ENCODE measurements around the gene PIEZO2.

PIEZO2 gene

DNA sequence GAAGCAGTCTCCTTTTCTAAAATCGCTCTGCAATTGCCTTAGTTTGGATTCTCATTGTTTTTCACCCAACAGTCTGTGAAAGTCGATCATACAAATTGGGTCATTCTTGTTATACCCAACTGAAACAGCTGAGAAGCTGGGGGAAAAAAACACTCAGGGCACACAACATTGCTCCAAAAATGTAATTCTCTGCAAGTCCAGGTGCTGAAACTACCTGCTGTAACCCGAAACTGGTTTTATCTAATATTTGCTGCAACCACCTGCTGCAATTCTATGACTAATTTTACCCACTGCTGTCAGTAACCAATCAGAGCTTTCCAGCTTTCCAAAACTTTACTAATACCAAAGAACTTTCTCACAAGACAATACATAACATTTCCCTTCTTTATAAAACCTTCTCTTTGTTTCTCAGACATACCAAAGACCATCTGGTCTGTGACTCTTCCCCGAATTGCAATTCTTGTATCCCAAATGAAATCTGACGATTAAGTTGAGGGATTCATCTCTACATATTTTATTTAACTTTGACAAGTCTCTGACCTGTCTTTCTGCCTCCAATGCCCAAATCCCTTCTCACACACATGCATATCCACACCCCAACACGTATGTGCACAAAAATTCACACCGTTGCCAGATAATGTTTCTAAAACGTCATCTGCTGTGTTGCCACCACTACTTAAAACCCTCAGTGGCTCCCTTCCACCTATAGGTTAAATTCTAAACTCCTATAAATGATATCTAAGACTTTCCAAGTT lies 198.3 kb downstream of the PIEZO2 start:
- DNase-seq (ENCODE audit: low spot score), result no peak
- TF ChIP-seq, protein P1, sequence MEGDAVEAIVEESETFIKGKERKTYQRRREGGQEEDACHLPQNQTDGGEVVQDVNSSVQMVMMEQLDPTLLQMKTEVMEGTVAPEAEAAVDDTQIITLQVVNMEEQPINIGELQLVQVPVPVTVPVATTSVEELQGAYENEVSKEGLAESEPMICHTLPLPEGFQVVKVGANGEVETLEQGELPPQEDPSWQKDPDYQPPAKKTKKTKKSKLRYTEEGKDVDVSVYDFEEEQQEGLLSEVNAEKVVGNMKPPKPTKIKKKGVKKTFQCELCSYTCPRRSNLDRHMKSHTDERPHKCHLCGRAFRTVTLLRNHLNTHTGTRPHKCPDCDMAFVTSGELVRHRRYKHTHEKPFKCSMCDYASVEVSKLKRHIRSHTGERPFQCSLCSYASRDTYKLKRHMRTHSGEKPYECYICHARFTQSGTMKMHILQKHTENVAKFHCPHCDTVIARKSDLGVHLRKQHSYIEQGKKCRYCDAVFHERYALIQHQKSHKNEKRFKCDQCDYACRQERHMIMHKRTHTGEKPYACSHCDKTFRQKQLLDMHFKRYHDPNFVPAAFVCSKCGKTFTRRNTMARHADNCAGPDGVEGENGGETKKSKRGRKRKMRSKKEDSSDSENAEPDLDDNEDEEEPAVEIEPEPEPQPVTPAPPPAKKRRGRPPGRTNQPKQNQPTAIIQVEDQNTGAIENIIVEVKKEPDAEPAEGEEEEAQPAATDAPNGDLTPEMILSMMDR (IDR thresholded peaks at IDR 0.05; ENCODE audit: extremely low read depth, missing control alignments), result no peak

DNA sequence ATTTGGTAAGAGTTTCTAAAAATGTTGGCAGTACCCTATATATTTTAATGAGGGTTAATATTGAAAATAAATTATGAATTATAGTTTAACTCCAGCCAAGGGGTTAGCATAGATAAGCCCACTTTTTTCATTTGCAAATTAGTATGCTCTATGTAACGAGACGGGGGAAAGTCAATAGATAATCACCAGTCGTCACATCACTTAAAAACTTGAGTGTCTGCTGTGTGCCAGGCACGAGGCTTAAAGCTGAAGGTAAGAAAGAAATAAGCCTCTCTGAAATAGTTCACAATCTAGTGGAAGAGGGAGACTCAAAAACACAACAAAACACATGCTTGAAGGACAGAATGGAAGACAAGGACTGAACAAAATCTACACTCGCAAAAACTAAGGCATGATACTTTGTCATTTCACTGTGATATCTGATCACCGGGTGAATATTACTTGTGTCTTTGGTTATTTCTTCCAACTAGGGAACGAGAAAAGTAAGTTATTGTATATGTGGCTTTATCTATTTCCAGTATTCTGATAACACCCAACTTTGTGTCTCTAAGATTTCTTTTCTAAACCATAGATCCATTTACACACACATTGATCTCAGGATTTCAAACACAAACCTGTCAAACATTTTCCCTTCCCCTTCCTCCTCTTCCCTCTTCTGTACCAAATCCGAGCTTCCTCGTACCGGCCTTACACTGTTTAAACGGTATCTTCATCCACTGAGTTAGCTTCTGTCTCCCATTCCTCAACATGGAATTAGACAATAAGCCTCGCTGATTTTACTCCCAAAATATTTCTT lies 199.1 kb downstream of the PIEZO2 start:
- TF ChIP-seq, protein P1 (IDR thresholded peaks at IDR 0.05; ENCODE audit: extremely low read depth, missing control alignments), result no peak
- no peak for DNase-seq (ENCODE audit: low spot score)

DNA sequence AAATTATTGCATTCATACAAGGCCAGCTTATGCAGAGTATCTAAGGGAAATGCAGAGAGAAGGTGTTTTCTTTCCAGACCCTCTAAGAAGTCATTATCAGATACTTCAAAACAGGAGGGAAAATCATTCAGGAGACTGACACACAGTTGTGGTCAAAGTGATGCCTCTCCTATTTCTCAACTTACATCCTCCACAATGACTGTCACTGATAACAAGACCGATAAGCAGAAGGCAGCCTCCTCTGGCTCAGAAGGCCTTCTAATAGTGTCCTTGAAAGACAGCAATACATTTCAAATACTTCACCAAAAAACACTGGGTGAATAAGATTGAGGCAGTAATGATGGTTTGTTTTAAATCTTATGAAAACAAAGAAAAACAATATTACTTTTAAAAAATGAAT lies 199.7 kb downstream of the PIEZO2 start:
- TF ChIP-seq, protein P1 (IDR thresholded peaks at IDR 0.05; ENCODE audit: extremely low read depth, missing control alignments), result no peak
- DNase-seq (ENCODE audit: low spot score), result no peak

DNA sequence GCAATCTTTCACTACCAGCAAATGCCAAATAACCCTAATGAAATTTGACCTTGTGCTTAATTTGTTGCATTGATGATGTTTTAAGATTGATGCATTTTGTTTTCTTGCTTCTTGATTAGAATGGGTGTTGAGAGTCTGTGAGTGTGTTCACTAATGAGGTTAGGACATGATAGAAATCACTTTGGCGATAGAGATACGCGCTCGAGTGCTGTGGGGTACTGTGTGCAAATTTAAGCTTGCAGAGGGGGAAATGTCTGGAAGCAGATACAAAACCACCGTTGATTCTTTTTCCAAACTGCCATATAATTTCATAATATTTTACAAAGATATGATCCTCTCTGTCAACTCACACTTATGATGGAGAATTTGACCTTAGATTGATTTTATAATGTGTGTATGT lies 200.9 kb downstream of the PIEZO2 start:
- no peak for DNase-seq (ENCODE audit: low spot score)
- TF ChIP-seq, protein P1 (IDR thresholded peaks at IDR 0.05; ENCODE audit: extremely low read depth, missing control alignments), result no peak

DNA sequence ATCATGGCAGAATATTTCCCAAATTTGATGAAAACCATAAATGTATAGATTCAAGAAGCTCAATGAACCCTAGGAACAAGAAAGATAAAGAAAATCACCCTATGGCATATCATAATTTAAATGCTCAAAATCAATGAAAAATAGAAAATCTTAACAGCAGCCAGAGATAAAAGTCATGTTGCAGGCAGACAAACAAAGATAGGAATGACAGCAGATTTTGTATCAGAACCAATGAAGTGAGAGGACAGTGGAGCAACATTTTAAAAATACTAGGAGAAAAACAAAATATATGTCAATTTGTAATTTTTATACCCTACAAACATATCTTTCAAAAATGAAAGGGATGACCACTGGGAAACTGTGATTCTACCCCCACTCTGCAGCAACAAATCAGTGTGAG lies 203.3 kb downstream of the PIEZO2 start:
- no peak for DNase-seq (ENCODE audit: low spot score)
- TF ChIP-seq, protein P1 (IDR thresholded peaks at IDR 0.05; ENCODE audit: extremely low read depth, missing control alignments), result no peak

DNA sequence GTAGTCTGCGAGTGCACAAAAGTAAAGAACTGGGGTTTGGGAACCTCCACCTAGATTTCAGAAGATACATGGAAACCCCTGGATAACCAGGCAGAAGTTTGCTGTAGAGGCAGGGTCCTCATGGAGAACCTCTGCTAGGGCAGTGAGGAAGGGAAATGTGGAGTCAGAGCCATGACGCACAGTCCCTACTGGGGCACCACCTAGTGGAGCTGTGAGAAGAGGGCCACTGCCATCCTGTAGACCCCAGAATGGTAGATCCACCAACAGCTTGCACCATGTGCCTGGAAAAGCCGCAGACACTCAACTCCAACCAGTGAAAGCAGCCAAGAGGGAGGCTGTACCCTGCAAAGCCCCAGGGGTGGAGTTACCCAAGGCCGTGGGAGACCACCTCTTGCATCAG lies 206.4 kb downstream of the PIEZO2 start:
- TF ChIP-seq, protein P1 (IDR thresholded peaks at IDR 0.05; ENCODE audit: extremely low read depth, missing control alignments), result no peak
- no peak for DNase-seq (ENCODE audit: low spot score)

DNA sequence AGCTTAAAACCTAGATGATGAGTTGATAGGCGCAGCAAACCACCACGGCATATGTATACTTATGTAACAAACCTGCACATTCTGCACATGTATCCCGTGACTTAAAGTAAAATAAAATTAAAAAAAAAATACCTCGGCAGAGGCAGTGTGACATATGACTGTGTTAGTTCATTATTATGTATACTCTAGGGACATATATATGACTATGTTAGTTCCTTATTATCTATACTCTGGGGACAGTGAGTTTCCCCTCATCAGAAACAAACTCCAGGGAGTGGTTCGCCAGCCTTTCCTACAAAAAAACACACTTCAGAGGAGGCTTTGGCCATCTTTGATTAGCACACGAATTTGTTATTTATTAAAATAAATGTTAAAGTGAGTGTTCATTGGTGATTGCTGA lies 209.5 kb downstream of the PIEZO2 start:
- TF ChIP-seq, protein P1 (IDR thresholded peaks at IDR 0.05; ENCODE audit: extremely low read depth, missing control alignments), result no peak
- DNase-seq (ENCODE audit: low spot score), result no peak
